T-helper 22 cell (primary cell): ENCODE data around the gene MEMO1.
"Not testable (repeated sequence)": the region's sequence is repeated elsewhere in the genome, so short reads cannot be mapped to it uniquely, and the experiment has no call there.

Experiments
- DNase-seq: peaks from one replicate; pipeline ENCODE4 v3.0.0-alpha.2; 2020; ENCODE audit warnings: low read depth

MEMO1 gene

DNA sequence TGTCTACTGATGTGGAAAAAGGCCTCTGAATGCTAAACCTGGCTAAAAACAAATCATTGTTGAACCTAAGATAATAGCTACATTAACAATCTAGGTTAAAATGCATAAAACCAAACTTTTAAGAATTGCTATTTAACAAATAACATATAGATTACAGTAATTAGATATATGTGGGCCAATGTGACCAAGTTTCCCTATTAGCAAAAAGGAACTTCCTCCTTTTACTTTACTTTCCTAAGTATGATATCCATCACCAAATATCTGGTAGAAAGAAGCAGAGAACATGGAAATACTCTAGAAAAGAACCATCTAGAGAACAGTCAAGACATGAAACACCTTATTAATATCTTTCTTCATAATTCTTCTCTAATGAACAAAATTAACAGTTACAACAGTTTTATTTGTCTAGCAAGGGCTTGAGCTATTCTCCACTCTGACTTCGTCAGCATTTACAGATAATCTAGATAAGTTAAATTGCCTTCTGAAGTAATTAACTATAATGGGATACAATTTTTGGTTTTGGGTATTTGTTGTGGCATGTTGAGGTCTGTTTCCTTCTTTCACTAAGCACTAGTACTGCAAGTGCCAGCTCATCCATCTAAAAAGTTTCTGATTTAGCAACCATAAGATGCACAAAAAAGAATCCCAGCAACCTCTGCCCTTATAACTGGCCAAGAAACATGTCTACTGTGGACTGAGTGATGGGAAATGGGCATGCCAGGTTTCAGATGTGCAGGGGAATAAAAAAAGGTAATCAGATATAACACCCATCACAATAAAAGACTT, 53.3 kb downstream of the MEMO1 start:
- DNase-seq: no peak

DNA sequence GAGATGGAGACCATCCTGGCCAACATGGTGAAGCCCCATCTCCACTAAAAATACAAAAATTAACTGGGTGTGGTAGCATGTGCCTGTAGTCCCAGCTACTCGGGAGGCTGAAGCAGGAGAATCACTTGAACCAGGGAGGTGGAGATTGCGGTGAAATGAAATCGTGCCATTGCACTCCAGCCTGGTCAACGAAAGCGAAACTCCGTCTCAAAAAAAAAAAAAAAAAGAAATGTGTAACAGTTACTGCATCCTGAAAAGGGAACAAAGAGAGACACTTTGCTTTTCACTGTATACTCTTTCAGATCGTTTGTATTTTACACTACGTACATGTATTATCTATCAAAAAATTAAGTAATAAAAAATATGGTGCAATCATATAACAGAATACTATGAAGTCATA, 53.9 kb downstream of the MEMO1 start:
- not testable (repeated sequence) for DNase-seq

GRCh38 chr2:31956312-31956711, 54.5 kb downstream of the MEMO1 start:
- no peak for DNase-seq

GRCh38 chr2:31953095-31953494, 57.7 kb downstream of the MEMO1 start:
- not testable (repeated sequence) for DNase-seq

DNA sequence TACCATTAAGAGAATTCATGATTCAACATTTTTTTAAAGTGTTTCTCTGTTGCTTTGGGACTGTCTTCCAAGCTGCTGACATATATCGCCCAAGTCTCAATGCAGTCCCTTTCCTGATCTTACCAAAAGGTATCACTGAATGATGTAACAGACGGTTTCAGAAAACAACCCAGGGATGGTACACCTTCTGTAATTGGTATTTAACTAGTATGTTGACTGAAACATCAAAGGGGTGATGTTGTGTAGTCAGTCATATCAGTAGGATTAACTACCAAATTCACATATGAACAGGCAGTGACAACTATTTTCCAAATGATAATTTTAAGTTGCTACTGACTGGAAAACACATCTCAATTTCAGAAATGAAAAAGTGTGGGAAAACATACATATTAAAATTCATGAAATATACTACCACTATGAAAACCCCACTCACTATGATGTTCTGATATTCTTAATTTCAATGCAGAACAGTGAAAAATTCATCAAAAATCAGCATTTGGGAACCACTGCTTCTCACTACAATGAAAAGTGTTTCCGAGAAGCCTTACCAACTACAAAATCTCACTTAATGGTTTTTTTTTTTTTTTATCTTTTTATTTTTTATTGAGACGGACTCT, 59.8 kb downstream of the MEMO1 start:
- DNase-seq: no peak

DNA sequence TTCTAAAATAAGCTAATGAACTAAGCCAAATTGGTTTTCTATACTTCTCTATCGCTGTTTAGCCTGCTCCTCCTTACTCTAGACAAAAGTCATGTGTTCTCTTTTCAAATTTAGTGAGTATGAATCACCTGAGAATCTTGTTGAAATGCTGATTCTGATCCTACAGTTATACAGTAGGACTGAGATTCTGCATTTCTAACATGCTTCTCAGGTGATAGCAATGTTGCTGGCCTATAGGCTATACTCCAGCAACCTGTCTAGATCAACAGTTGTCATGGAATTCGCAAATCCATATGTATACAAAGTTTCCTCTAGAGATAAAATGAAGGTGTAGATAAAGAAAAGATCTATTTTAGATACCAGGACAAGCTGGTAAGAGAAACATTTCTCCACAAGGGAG, 62.9 kb downstream of the MEMO1 start:
- DNase-seq: no peak

DNA sequence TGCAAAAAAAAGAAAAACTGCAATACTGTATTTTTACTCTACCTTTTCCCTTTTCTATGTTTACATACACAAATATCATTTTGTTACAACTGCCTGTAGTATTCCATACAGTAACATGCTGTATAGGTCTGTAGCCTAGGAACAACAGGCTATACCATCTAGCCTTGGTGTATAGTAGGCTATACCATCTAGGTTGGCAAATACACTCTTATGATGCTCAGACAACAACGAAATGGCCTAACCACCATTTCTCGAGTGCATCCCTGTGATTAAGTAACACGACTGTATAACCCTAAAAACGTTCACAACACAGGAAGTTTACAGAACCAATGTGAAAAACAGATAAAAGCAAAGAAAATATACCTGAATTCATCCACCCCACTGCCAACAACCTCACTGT, 64.0 kb downstream of the MEMO1 start:
- DNase-seq: no peak

GRCh38 chr2:31945572-31945935, 65.3 kb downstream of the MEMO1 start:
- DNase-seq: no peak

- no peak for DNase-seq
These were observed 65.8 kb downstream of the MEMO1 start for GRCh38 chr2:31944828-31945571.

GRCh38 chr2:31943636-31944225, 67.1 kb downstream of the MEMO1 start:
- DNase-seq: no peak

DNA sequence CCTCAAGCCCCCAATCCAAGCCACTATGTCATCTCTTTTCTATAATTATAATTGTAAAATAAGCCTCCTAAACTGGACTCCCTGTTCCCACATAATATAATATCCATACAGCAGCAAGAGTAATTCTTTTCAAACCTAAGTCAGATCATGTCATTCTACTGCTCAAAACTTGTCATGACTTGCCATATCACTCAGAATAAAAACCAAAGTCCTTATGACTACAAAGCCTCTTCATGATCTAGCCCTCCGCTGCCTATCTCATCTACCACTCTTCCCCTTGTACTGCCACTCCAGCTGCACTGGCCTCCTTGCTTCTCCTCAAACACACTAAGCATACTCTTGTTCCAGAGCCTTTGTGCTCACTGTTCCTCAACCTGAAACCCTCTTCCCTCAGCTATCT, 69.9 kb downstream of the MEMO1 start:
- DNase-seq: no peak

DNA sequence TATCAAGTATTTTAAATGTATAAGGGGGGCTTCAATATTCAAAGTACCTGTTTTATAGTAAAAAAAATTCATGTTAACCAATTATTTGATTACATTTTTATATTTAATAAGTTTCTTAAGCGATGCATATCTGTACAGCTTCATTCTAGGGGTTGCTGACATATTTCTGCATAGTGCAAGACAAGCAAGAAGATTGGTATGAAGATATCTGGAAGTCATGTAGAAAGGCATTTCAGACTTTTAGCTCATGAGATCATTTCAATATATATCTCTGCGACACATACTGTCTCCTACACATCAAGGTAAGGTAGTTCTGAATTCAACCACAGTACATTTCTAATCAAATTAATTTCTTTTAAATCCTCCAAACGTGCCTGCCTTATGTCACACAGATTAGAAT, 73.1 kb downstream of the MEMO1 start:
- DNase-seq: no peak

GRCh38 chr2:31935370-31935769, 75.4 kb downstream of the MEMO1 start:
- DNase-seq: no peak

GRCh38 chr2:31933066-31933465, 77.7 kb downstream of the MEMO1 start:
- no peak for DNase-seq

- DNase-seq: no peak
These were observed 78.2 kb downstream of the MEMO1 start for GRCh38 chr2:31932589-31932988.

GRCh38 chr2:31931916-31932315, 78.9 kb downstream of the MEMO1 start:
- DNase-seq: no peak

- no peak for DNase-seq
These were observed 85.3 kb downstream of the MEMO1 start for GRCh38 chr2:31925517-31925916.

- DNase-seq: no peak
These were observed 87.1 kb downstream of the MEMO1 start for GRCh38 chr2:31923662-31924061.

DNA sequence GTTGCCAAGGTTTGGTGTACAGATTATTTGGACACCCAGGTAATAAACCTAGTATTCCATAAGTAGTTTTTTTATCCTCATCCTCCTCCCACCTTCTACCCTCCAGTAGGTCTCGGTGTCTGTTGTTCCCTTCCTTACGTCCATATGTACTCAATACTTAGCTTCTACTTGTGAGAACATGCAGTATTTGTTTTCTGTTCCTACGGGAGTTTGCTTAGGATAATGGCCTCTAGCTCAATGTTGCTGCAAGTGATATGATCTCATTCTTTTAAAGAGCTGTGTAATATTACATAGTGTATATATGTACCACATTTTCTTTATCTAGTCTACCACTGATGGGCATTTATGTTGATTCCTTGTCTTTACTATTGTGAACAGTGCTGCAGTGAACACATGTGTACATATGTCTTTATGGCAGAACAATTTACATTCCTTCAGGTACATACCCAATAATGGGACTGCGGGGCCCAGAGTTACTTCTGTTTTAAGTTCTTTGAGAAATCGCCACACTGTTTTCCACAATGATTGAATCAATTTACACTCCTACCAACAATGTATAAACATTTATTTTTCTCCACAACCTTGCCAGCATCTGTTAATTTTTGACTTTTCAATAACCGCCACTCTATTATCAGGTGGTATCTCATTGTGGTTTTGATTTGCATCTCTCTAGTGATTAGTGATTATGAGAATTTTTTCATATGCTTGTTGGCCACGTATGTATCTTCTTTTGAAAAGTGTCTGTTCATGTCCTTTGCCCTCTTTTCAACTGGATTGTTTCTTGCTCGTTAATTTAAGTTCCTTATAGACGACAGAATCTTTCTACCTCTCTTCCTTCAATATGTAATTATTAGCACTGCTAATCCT, 88.0 kb downstream of the MEMO1 start:
- DNase-seq: no peak

DNA sequence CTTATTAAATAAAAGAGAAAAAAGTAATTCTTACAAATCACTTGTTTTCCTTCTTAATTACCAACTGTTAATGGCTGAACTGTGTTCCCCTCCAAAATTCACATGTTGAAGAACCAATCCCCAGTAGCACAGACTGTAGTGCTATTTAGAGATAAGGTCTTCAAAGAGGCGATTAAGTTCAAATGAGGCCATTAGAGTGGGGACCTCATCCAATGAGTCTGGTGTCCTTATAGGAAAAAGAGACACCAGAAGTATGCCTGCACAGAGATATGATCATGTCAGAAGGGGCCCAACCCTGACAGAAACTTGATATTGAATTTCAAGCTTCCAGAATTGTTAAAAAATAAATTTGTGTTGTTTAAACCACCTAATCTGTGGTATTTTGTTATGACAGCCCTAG, 89.8 kb downstream of the MEMO1 start:
- no peak for DNase-seq

- DNase-seq: no peak
These were observed 91.3 kb downstream of the MEMO1 start for GRCh38 chr2:31919499-31919898.

GRCh38 chr2:31909661-31910060, 101.1 kb downstream of the MEMO1 start:
- DNase-seq: no peak
